ENCODE results near the gene TMEM50B. TPM values are rescaled to one million over a fixed set of nuclear protein-coding genes. Genes with fewer than 3 reads are reported as not detected.
"Not testable (repeated sequence)": the region's sequence is repeated elsewhere in the genome, so short reads cannot be mapped to it uniquely, and the experiment has no call there.

The TMEM50B gene
- total RNA-seq (2014; rRNA removed; shearing (Covaris generic)) = 39.7 and 39.9 TPM in 2 replicates

DNA sequence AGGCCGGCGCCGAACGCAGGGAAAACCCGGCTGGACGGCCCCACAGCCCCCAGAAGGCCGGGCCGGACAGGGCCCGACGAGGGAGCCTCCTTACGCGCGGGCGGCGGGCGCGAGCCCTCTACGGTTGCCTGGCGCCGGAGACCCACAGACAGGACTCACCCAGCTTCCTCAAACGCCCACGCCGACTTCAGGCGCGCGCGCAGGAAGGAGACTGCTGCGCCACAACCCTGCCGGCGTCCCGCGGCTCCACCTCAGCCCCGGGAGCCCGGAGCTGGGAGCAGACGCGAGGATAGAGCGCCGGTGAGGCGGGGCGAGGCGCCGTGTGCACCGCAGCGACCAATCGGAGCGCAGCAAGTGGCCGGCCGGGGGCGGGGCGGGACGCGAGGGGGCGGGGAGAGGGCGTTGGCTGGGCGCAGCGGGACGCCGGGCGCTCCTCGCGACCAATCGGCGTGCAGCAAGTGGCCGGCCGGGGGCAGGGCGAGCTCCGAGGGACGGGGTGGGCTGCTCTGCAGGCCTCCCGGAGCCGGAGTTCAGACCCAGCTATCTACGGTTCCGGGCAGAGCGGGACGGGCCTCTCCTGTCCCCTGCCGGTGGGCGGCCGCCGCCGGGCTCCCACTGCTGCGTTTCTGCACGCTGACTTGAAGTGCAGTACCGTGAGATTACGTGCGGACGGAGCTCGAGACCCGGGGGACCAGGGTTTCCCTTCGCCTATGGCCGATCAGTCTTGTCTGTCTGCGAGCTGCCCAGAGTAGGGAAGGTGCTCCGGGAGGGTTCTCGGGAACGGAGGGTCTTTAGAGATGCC is at the start of gene TMEM50B:
TSS of gene TMEM50B (minus strand) at position 296 of the 802 bp plus-strand sequence. CDS start 11,089 bp downstream, outside the sequence.
- Histone ChIP-seq H3K4me3 (peak within 1 kb of the TSS; percentile 88), H3K9me3 (replicated peaks) (no peaks in the 10 kb centered on the region), H3K27ac (peak within 1 kb of the TSS; percentile 63), H3K36me3 (peaks cover 4% of the 10 kb centered on the region; the same call in 1 of the 2 replicates), H3K4me1 (replicated peaks) (peaks cover 5% of the 10 kb centered on the region; the same call in 1 of the 2 replicates), H3K27me3 (replicated peaks) (no peaks in the 10 kb centered on the region)
- peak; percentile 87 to 95 for DNase-seq (ENCODE audit: low read depth in 1 of 2, low spot score in 2 of 2)

DNA sequence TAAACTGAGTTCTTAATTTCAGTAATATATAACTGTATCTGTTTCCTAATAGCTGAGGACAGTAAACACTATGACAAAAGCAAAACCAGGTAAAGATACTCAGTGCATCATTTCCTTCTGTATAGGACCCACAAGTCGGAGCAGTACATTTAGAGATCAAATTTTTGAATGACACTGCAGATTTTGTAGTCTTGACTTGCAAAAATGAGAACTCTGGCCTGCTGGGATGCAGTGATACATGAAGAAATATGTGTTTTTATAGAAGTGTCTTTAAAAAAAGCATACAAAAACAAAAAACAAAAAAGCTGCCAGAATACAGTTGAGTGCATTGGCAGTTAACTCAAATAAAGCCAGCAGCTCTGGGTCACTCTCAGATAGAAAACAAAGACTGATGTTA is 43.2 kb upstream of the TMEM50B start:
- Histone ChIP-seq H3K27me3 (replicated peaks) (no peaks in the 10 kb centered on the region), H3K9me3 (replicated peaks) (no peaks in the 10 kb centered on the region), H3K4me1 (replicated peaks) (no peaks in the 10 kb centered on the region), H3K4me3 (no peak overlapping the region), H3K27ac (no peak overlapping the region), H3K36me3 (peaks cover 58% of the 10 kb centered on the region)
- DNase-seq (ENCODE audit: low read depth in 1 of 2, low spot score in 2 of 2) = no peak

DNA sequence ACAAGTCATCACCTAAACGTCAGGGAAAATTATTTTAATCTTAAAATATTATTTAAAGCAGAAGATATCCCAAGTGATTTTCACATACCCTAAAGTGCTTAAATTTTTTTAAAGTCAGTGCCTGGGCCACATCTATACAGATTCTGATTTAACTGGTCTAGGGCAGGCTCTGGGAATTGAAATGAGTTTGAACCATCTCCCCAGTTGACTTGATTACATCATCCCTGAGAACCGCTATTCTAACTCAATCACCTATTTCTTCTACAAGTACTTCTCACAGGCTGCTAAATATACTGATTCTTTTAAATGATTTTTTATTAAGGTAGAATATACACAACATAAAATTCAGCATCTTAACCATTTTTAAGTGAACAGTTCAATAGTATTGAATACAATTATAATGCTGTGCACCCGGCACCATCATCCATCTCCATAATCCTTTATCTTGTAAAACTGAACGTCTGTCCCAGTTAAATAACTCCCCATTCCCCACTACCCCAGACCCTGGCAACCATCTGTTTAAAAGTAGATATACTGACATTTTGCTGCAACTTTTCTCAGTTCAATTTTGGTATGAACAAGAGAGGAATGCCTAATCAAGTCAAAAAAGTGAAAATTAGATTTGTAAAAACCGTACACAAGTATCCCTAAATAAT is 42.7 kb upstream of the TMEM50B start:
- H3K4me1 ChIP-seq (replicated peaks) = no peaks in the 10 kb centered on the region
- H3K36me3 ChIP-seq = peaks cover 58% of the 10 kb centered on the region

DNA sequence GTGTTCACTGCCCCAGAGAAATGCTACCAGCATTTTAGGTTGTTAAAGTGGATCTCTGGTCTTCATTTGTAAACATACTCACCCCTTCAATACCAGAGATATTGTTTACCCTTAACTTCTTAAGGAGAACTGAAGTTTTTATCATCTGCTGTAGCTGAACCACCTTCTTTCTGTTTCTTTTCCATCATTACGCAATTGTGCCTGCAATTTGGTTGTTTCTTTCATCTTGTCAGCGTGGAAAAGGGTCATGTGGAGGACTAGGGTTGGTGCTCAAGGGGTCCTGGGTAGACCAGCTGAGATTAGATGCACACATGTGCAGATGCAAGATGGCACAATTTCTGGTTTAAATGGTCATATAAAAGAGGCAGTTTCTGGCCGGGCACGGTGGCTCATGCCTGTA is 39.1 kb upstream of the TMEM50B start:
- Histone ChIP-seq H3K4me1 (replicated peaks) (no peaks in the 10 kb centered on the region), H3K27ac (no peak overlapping the region), H3K27me3 (replicated peaks) (no peaks in the 10 kb centered on the region), H3K36me3 (peaks cover 65% of the 10 kb centered on the region), H3K4me3 (no peak overlapping the region), H3K9me3 (replicated peaks) (no peaks in the 10 kb centered on the region)
- no peak for DNase-seq (ENCODE audit: low read depth in 1 of 2, low spot score in 2 of 2)

More for the DNA sequence above, 42.7 kb upstream of the TMEM50B start:
- DNase-seq (ENCODE audit: low read depth in 1 of 2, low spot score in 2 of 2) = no peak
- H3K27me3 ChIP-seq (replicated peaks) = no peaks in the 10 kb centered on the region
- H3K27ac ChIP-seq = no peak overlapping the region
- no peak overlapping the region for H3K4me3 ChIP-seq
- H3K9me3 ChIP-seq (replicated peaks) = no peaks in the 10 kb centered on the region

DNA sequence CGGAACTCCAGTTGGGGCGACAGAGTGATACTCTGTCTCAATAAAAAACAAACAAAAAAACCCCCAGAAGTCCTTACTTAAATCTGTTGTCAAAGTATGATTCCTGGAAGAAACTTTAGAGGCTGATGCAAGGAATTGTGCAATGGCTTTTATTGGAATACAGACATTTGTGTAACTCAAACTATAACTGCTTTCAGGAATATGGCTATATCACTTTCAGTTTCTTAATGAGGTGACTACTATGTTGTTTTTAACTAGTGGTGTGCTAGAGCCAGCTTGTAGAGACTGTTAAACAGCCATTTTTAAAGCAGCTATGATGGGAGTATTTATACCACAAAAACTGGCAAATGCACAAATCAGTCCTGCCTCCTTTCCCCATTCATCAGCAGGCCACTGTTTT is 34.5 kb upstream of the TMEM50B start:
- no peak for DNase-seq (ENCODE audit: low read depth in 1 of 2, low spot score in 2 of 2)
- H3K27ac ChIP-seq = no peak overlapping the region

DNA sequence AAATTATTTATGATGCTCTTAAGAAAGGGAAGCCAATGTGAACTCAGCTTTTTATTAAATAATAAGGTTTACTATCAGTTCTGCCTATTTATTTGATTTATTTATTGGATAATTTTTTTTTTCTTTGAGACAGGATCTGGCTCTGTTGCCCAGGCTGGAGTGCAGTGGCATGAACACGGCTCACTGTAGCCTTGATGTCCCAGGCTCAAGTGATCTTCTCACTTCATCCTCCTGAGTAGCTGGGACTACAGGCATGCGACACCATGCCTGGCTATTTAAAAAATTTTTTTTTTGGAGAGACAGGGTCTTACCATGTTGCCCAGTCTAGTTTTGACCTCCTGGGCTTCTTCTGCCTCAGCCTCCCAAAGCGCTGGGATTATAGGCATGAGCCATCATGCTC is 32.7 kb upstream of the TMEM50B start:
- peaks cover 71% of the 10 kb centered on the region for H3K36me3 ChIP-seq

More for the DNA sequence above, 34.5 kb upstream of the TMEM50B start:
- H3K9me3 ChIP-seq (replicated peaks) = no peaks in the 10 kb centered on the region
- H3K4me3 ChIP-seq = no peak overlapping the region
- H3K27me3 ChIP-seq (replicated peaks) = no peaks in the 10 kb centered on the region
- peaks cover 79% of the 10 kb centered on the region for H3K36me3 ChIP-seq
- H3K4me1 ChIP-seq (replicated peaks) = no peaks in the 10 kb centered on the region

DNA sequence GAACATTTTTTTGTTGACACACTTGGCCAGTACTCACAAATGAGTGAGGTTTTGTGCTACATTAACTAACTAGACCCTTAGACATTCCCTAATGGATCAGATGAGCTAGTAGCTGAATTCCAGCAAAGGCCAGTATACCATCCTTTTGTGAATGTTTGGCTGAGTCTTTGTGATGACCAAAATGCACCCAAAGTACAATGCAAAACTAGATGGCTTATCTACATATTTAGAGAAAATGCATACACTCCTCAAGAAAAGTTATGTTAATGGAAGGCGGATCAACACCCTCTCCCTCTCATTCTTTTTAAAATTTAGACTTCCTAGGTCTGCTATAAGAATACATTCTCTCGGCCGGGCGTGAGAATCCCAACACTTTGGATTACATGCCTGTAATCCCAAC is 31.9 kb upstream of the TMEM50B start:
- H3K27ac ChIP-seq = no peak overlapping the region
- DNase-seq (ENCODE audit: low read depth in 1 of 2, low spot score in 2 of 2) = no peak
- no peaks in the 10 kb centered on the region for H3K27me3 ChIP-seq (replicated peaks)
- H3K9me3 ChIP-seq (replicated peaks) = no peaks in the 10 kb centered on the region
- no peaks in the 10 kb centered on the region for H3K4me1 ChIP-seq (replicated peaks)
- no peak overlapping the region for H3K4me3 ChIP-seq
- H3K36me3 ChIP-seq = peaks cover 69% of the 10 kb centered on the region

More for the DNA sequence above, 32.7 kb upstream of the TMEM50B start:
- DNase-seq (ENCODE audit: low read depth in 1 of 2, low spot score in 2 of 2) = no peak
- Histone ChIP-seq H3K27me3 (replicated peaks) (no peaks in the 10 kb centered on the region), H3K27ac (no peak overlapping the region), H3K4me3 (no peak overlapping the region), H3K4me1 (replicated peaks) (no peaks in the 10 kb centered on the region), H3K9me3 (replicated peaks) (no peaks in the 10 kb centered on the region)

DNA sequence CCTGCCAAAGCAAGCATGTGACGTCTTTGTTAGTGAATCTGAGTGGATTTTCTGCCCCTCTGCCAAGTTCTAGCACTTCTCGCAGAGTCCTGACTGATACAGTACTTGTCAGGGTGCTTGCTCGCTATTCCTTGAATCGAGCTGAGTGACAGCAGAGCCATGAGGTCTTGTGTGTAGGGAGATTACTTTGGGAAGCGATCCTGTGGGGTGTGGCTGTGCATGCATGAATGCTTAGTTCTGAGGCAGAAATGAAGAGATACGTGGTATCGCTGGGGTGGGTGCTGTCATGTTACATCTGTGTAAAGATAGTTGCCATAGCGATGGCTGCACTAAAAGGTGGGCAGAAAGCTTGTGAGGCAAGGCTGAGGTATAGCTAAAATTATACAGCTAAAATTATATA is 31.1 kb upstream of the TMEM50B start:
- Histone ChIP-seq H3K27ac (no peak overlapping the region), H3K4me3 (no peak overlapping the region), H3K4me1 (replicated peaks) (no peaks in the 10 kb centered on the region), H3K9me3 (replicated peaks) (no peaks in the 10 kb centered on the region), H3K27me3 (replicated peaks) (no peaks in the 10 kb centered on the region), H3K36me3 (peaks cover 62% of the 10 kb centered on the region)
- DNase-seq (ENCODE audit: low read depth in 1 of 2, low spot score in 2 of 2) = no peak

DNA sequence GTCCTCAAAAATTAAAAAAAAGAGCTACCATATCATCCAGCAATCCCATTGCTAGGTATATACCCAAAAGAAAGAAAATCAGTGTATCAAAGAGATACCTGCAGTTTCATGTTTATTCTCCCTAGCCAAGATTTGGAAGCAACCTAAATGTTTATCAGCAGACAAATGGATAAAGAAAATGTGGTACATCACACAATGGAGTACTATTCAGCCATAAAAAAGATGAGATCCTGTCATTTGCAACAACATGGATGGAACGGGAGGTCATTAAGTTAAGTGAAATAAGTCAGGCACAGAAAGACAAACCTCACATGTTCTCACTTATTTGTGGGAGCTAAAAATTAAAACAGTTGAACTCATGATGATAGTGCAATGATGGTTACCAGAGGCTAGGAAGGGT is 27.2 kb upstream of the TMEM50B start:
- not testable (repeated sequence) for H3K4me1 ChIP-seq (replicated peaks); DNase-seq (ENCODE audit: low read depth in 1 of 2, low spot score in 2 of 2); H3K27ac ChIP-seq; H3K4me3 ChIP-seq; H3K9me3 ChIP-seq (replicated peaks); H3K27me3 ChIP-seq (replicated peaks)
- H3K36me3 ChIP-seq = peaks cover 54% of the 10 kb centered on the region

DNA sequence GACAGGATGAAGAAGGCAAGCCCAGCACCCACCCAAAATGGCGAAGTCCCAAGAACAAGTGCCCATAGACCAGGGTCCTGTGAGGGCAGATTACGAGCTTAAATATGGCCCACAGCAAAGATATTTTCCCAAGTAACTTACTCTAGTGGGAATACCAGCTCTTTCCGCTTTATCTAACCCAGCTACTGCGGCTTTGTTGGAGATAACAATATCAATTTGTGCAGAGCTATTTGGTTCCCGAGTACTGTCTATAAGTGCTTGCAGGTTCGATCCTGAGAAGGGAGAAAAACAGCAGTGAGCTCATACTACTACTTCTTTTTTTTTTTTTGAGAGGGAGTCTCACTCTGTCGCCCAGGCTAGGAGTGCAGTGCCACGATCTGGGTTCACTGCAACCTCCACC is 26.1 kb upstream of the TMEM50B start:
- no peak overlapping the region for H3K27ac ChIP-seq
- H3K4me3 ChIP-seq = no peak overlapping the region
- H3K9me3 ChIP-seq (replicated peaks) = no peaks in the 10 kb centered on the region
- no peaks in the 10 kb centered on the region for H3K27me3 ChIP-seq (replicated peaks)
- no peaks in the 10 kb centered on the region for H3K4me1 ChIP-seq (replicated peaks)
- DNase-seq (ENCODE audit: low read depth in 1 of 2, low spot score in 2 of 2) = no peak
- H3K36me3 ChIP-seq = peaks cover 46% of the 10 kb centered on the region

DNA sequence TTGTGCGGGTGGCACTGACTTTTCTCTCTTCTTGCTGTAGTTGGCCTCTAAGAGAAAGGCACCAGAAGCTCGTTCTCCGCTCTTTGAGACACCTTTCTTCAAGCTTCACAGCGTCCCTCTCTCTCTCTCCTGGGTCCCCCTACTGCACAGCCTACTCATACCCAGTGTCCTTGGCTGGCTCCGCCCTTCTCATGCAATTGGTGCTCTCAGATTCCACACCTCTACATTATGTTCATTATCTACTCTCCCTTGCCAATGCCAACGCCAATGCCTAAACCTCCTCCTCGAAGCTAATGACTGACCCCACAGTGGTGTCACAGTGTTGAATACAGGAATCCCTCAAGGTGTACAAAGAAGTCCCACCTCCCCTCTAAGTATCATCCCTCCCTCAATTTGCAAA is 16.6 kb upstream of the TMEM50B start:
- Histone ChIP-seq H3K4me1 (replicated peaks) (0 out of 2 replicates have a peak, but pooled peaks cover 4% of the 10 kb centered on the region), H3K9me3 (replicated peaks) (no peaks in the 10 kb centered on the region), H3K36me3 (no peaks in the 10 kb centered on the region), H3K27ac (no peak overlapping the region), H3K27me3 (replicated peaks) (no peaks in the 10 kb centered on the region), H3K4me3 (no peak overlapping the region)
- DNase-seq (ENCODE audit: low read depth in 1 of 2, low spot score in 2 of 2) = no peak

DNA sequence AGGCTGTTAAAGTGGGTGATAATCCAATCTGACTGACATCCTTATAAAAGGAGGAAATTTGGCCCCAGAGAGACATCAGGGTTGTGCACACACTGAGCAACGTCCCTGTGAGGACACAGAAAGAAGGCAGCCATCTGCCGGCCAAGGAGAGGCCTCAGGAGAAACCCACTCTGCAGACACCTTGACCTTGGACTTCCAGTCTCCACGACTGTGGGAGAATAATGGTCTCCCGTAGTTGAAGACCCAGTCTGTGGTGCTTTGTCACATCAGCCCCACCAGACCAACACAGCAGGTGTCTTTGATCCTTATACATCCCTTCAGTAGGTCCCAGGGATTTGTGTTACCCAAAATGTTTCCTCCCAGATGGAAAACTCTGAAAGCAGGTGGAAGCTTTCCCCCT is 16.0 kb upstream of the TMEM50B start:
- H3K4me3 ChIP-seq = no peak overlapping the region
- H3K27me3 ChIP-seq (replicated peaks) = no peaks in the 10 kb centered on the region
- no peak for DNase-seq (ENCODE audit: low read depth in 1 of 2, low spot score in 2 of 2)
- H3K36me3 ChIP-seq = no peaks in the 10 kb centered on the region
- peaks cover 8% of the 10 kb centered on the region; the same call in 1 of the 2 replicates for H3K4me1 ChIP-seq (replicated peaks)
- H3K9me3 ChIP-seq (replicated peaks) = no peaks in the 10 kb centered on the region
- no peak overlapping the region for H3K27ac ChIP-seq

DNA sequence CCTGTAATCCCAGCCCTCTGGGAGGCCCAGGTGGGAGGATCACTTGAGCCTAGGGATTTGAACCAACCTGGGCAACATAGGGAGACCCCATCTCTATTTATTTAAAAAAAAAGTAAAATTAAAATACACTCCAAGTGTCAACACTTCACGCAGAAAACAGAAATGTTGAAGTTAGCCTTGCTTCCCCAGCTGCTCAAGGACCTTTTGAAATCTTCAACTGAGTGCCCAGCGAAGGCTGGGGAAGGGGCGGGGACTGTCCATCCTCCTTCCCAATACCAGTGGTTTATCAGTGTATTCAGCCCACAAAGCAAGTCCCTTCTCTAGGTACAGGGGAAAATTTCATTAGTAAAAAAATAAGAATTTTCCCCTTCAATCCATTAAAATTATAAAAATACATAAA is 14.0 kb upstream of the TMEM50B start:
- DNase-seq (ENCODE audit: low read depth in 1 of 2, low spot score in 2 of 2) = no peak
- H3K4me1 ChIP-seq (replicated peaks) = peaks cover 8% of the 10 kb centered on the region; the same call in 1 of the 2 replicates
- H3K4me3 ChIP-seq = no peak overlapping the region
- H3K36me3 ChIP-seq = no peaks in the 10 kb centered on the region
- H3K27ac ChIP-seq = no peak overlapping the region
- H3K9me3 ChIP-seq (replicated peaks) = no peaks in the 10 kb centered on the region
- H3K27me3 ChIP-seq (replicated peaks) = no peaks in the 10 kb centered on the region

DNA sequence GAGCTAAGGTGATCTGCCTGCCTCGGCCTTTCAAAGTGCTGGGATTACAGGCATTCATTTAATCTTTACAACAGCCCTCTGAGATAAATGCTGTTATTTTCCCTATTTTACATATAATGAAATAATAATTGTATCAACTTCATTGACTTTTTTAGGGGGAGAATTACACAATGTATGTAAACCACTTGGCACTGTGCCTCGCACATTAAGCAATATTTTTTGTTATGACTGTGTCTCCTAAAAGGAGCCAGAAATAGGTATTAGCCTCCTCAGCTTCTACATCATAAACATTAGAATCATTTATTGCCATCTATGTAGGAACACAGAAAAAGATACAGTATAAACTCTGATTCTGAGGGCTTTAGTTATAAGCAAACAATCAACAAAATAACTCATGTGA is 12.8 kb upstream of the TMEM50B start:
- Histone ChIP-seq H3K36me3 (no peaks in the 10 kb centered on the region), H3K4me1 (replicated peaks) (peaks cover 8% of the 10 kb centered on the region; the same call in 1 of the 2 replicates), H3K9me3 (replicated peaks) (no peaks in the 10 kb centered on the region), H3K4me3 (no peak overlapping the region), H3K27me3 (replicated peaks) (no peaks in the 10 kb centered on the region), H3K27ac (no peak overlapping the region)
- DNase-seq (ENCODE audit: low read depth in 1 of 2, low spot score in 2 of 2) = no peak
